GM10847 (cell line): Measurements from ENCODE around the gene EPB41.

ENCODE experiments used
- POLR2A ChIP-seq: IDR thresholded peaks from 2 replicates; pipeline ENCODE4 v1.6.1; 2011; ENCODE audit not compliant: insufficient read length; ENCODE audit errors: extremely low read depth

EPB41 gene

DNA sequence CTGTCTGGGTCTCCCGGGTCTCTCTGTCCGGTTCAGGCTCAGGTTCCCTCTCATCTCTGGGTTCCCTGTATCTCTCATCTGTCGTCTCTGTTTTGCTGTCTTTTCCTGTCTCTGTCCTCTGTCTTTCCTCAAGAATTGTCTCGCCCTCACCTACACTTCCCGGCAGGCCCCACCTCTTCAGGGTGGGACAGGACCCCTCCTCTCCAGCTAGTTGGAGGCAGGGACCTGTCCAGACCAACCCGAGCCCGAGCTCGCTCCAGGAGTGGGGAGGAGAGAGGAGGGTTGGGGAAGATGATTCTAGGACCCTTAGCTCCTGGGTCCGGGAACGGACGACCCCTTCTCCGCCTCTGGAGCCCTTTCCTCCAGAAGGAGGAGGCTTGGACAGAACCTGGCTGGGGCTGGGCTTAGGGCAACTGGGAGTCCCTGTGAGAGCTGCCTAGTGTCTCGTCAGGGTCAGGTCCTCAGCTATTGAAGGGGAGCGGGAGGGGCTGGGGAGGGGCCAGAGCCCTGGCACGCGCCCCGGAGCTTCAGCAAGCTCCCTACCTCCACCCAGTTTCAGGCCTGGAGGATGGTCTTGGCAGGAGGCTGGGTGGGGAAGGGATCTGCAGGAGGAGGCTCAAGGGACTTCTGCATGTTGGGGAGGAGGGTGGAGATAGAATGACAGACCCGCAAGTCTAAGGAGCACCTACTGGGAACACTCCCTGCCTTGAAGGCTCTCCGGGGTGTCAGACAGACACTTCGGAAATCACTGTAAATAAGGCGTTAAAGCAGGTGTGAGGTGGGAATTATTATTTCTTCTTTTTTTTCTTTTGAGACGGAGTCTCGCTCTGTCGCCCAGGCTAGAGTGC, 26.3 kb upstream of the EPB41 start:
- TF ChIP-seq POLR2A = no peak

DNA sequence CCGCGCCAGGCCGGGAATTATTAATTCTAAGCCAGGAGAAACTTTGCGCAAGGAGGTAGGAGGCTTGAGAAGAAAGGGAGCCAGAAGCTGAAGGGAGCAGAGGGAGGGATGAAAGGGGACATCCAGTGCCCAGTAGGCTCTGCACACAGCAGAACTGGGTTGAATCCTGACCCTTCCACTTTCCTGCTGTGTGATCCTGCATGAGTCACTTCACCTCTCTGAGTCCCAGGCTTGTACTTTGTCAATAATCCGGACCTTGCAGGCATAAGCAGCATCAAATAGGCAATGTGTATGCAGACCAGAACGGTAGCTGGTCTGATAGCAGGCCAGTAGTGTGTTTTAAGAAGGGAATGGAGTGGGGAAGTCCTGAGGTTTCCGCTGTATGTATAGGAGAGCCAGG, 25.5 kb upstream of the EPB41 start:
- no peak for TF ChIP-seq POLR2A

GRCh38 chr1:28889357-28889756, 25.0 kb upstream of the EPB41 start:
- TF ChIP-seq POLR2A = no peak

GRCh38 chr1:28890435-28890834, 23.9 kb upstream of the EPB41 start:
- no peak for TF ChIP-seq POLR2A

- no peak for TF ChIP-seq POLR2A
Measured at GRCh38 chr1:28890836-28891235, 23.5 kb upstream of the EPB41 start.

GRCh38 chr1:28891256-28891655, 23.1 kb upstream of the EPB41 start:
- no peak for TF ChIP-seq POLR2A

- no peak for TF ChIP-seq POLR2A
Measured at GRCh38 chr1:28893403-28894102, 20.8 kb upstream of the EPB41 start.

DNA sequence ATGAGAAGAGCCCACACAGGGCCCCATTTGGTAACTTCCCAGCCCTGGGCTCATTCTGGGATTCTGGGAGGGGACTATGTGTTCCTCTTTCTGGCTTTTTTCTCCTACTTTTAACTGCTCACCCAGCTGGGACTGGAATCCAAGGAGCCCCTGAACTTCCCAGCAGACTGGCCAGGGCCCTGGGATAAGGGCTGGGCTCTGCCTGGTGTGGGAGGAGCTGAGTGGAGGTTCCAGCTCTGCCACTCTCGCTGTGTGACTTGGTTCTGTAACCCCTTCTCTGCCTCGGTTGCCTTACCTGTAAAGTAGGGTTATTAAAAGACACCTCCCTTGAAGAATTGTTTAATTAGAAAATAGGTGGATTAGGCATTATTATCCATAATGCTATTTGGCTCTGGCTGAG, 19.6 kb upstream of the EPB41 start:
- TF ChIP-seq POLR2A = no peak

GRCh38 chr1:28895896-28896608, 18.3 kb upstream of the EPB41 start:
- no peak for TF ChIP-seq POLR2A

DNA sequence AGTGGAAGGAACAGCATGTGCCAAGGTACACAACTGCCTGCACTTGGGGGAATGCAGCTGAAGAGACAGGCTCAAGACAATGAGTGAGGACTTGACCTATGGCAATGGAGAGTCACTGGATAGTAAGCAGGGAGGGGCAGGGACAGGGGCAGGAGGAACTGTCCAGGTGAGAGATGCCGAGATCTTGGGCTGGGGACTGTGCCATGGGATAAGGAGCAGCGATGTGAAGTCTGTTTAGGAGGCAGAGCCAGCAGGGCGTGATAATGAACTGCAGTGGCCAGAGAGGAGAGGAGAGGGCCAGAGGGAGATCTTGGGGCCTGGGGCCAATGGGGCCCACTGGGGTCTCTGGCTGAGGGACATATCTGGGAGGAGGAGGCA, 17.8 kb upstream of the EPB41 start:
- no peak for TF ChIP-seq POLR2A

DNA sequence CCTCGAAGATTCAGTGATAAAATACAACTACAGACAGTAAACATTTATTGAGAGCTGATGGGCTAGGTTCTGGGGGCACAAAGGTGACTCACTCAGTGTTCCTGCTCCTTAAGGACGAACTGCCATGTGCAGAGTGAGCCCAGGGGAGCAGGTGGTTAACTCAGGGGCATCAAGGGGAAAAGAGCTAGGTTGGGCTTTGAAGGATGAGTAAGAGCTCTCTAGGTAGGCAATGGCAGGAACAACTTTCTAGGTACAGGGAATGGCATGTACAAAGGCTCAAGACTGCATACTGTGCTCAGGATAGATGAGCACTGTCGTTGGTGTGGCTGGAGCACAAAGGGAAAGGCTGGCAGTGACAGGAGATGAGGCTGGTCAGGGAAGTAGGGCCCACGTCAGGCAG, 16.6 kb upstream of the EPB41 start:
- no peak for TF ChIP-seq POLR2A

DNA sequence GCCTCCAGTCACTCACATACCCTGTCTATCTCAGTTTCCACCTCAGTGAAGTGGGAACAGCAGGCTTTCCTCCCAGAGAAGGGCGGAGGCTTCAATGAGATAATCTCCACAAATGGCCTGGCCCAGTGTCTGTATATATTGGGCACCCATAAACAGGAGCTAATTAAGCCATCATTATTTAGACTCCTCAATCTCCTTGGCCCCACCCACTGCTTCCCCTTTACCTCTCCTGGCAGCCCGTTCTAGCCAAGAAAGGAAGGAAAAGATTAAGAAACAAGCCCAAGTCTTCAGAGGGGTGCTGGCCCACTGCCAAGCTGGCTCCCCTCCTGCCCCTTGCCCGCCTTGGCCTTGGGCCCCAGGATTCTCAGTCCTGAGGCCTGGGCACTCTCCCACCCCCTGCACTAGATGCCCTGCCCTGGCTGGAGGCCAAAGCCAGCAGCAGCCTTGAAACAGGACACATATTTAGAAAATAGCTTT, 15.9 kb upstream of the EPB41 start:
- TF ChIP-seq POLR2A = no peak

- no peak for TF ChIP-seq POLR2A
Measured at GRCh38 chr1:28899267-28899666, 15.1 kb upstream of the EPB41 start.

- TF ChIP-seq POLR2A = no peak
Measured at GRCh38 chr1:28900562-28900961, 13.8 kb upstream of the EPB41 start.

DNA sequence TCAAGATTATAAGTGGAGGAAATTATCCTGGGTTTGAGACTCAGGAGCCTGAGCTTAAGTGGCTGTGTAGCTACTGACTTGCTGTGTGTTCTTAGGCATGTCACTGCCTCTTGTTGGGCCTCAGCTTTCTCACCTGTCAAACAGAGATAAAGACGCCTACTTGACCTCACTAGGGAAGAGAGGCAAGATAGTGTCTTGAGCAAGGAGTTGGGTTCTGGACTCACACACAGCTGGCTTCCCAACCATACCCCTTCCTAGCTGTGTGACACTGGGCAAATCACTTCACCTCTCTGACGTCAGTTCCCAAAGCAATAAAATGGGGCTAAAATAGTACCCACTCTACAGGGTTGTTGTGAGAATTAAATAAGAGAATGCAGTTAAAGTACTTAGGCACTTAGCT, 11.6 kb upstream of the EPB41 start:
- no peak for TF ChIP-seq POLR2A

DNA sequence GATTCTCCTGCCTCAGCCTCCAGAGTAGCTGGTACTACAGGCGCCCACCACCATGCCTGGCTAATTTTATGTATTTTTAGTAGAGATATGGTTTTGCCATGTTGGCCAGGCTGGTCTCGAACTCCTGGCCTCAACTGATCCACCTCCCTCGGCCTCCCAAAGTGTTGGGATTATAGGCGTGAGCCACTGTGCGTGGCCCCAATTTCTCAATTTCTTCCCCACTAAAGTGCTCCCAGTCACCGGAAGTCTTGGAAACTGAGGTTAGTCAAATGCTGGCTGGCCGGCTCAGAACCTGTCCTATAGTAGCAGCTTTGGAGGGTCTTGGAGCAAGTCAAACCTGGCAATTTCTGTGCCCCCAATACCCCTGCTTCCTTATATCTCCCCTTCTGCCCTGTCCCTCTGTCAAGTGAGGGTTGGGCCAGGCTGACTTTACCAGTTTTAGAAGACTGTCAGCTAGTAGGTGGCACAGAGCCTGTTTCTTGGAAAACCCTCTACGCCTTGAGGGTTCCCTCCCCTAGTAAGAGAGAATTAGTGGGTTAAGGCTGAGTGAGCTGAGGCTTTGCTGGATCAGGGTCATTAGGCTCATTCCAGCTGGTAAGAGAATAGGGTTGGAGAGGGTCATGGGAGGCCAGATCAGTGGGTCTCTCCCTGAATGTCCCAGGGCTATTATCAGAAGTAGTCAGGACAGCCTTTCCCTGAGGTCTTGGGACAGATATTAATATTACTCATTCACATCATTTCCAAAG, 8.3 kb upstream of the EPB41 start:
- no peak for TF ChIP-seq POLR2A

GRCh38 chr1:28909198-28909597, 5.2 kb upstream of the EPB41 start:
- no peak for TF ChIP-seq POLR2A
